Measurements from ENCODE around the gene OR2A14. TPM values are rescaled to one million over a fixed set of nuclear protein-coding genes. Genes with fewer than 3 reads are reported as not detected.

The OR2A14 gene
- total RNA-seq, 1 experiment from 2014 or later = not detected

DNA sequence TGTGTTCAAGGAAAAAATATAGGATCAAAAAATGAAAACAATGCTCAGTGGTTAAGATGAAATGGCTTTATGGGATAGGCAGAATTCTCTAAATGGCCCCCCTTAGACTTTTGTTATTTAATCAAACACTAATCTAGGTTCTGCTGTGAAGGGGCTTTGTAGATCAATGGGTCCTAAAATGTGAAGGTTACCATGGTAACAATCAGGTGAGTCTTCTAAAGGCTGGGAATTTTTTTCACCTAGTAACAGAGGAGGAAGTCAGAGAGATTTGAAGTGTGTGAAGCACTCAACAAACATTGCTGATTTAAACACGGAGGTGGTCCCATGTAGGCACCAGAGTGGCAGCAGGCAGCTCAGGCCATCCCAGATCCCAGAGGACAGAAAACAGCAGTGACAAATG is 11.1 kb downstream of the OR2A14 start:
- H3K4me3 Mint-ChIP-seq = no peak overlapping the region
- no peak overlapping the region for H3K14ac ChIP-seq (ENCODE audit: insufficient read depth, low read length)
- H3K9ac ChIP-seq (ENCODE audit: extremely low read depth, insufficient read length, low read length) = no peak overlapping the region
- H3K9me3 ChIP-seq (ENCODE audit: control insufficient read depth, low read depth, low read length) = no peaks in the 10 kb centered on the region
- H3K18ac ChIP-seq (ENCODE audit: insufficient read length, low read depth, low read length) = no peak overlapping the region
- H4K8ac ChIP-seq (replicated peaks; ENCODE audit: insufficient read length, low read depth, low read length) = no peak overlapping the region
- no peak overlapping the region for H3K23ac ChIP-seq (ENCODE audit: insufficient read length, low read depth, low read length)
- no peak overlapping the region for H2BK20ac ChIP-seq (ENCODE audit: low read depth, low read length, poor library complexity, severe bottlenecking)
- no peak overlapping the region for H3K27ac ChIP-seq (ENCODE audit: insufficient read length, low read depth, low read length)
- no peak overlapping the region for H3K27ac Mint-ChIP-seq
- H3K4me1 Mint-ChIP-seq = peaks cover 3% of the 10 kb centered on the region in 2 experiments; a peak in 2 of 4 replicates
- H2BK15ac ChIP-seq (ENCODE audit: low read depth, low read length) = no peak overlapping the region
- H3K27me3 Mint-ChIP-seq (ENCODE audit: low read depth) = no peaks in the 10 kb centered on the region; the same call in 1 of the 2 replicates
- no peak overlapping the region for H2BK120ac ChIP-seq (ENCODE audit: low read depth, low read length, poor library complexity, severe bottlenecking)
- no peaks in the 10 kb centered on the region for H3K9me3 Mint-ChIP-seq
- H2AFZ ChIP-seq (ENCODE audit: low read length) = no peak overlapping the region
- no peaks in the 10 kb centered on the region for H3K79me2 ChIP-seq (ENCODE audit: insufficient read depth, low read length)
- H3K4ac ChIP-seq (ENCODE audit: low read depth, low read length) = no peak overlapping the region
- no peak overlapping the region for H3T11ph ChIP-seq (ENCODE audit: low read length)
- no peak overlapping the region for H2BK5ac ChIP-seq (ENCODE audit: insufficient read length, low read length)
- H2AK5ac ChIP-seq (ENCODE audit: insufficient read length, low read length) = no peak overlapping the region
- no peaks in the 10 kb centered on the region for H4K20me1 ChIP-seq (ENCODE audit: control insufficient read depth, insufficient read depth, insufficient read length)
- DNase-seq = no peak
- WGBS (ENCODE audit: extremely low coverage, insufficient read length, low lambda C conversion rate) = no CpG with 5 or more reads among the region's 1 CpG
- H3K56ac ChIP-seq (ENCODE audit: insufficient read length, low read depth, low read length) = no peak overlapping the region
- TF ChIP-seq CTCF (conservative IDR thresholded peaks at IDR 0.05) = no peak
- no peak overlapping the region for H4K5ac ChIP-seq (ENCODE audit: insufficient read length, low read depth, low read length)
- H3K4me1 ChIP-seq (ENCODE audit: insufficient read depth, low read length) = no peaks in the 10 kb centered on the region
- H3K23me2 ChIP-seq (ENCODE audit: insufficient read length, low read depth, low read length, poor library complexity, severe bottlenecking) = no peaks in the 10 kb centered on the region
- no peak overlapping the region for H2BK12ac ChIP-seq (ENCODE audit: insufficient read length, low read depth, low read length)
- H3K4me2 ChIP-seq (ENCODE audit: insufficient read depth, insufficient read length, low read length) = no peak overlapping the region
- no peak overlapping the region for H4K91ac ChIP-seq (ENCODE audit: insufficient read length, low read depth, low read length)
- H3K79me1 ChIP-seq (ENCODE audit: insufficient read depth, low read depth, low read length, poor library complexity, severe bottlenecking) = no peaks in the 10 kb centered on the region
- H3K27me3 ChIP-seq (ENCODE audit: insufficient read depth, low read length) = no peaks in the 10 kb centered on the region
- H3K36me3 Mint-ChIP-seq (ENCODE audit: insufficient read depth in 1 of 3, low read depth in 3 of 3) = no peaks in the 10 kb centered on the region

All from H9 (cell line).